ENCODE results near the gene MELTF.

Gene MELTF

DNA sequence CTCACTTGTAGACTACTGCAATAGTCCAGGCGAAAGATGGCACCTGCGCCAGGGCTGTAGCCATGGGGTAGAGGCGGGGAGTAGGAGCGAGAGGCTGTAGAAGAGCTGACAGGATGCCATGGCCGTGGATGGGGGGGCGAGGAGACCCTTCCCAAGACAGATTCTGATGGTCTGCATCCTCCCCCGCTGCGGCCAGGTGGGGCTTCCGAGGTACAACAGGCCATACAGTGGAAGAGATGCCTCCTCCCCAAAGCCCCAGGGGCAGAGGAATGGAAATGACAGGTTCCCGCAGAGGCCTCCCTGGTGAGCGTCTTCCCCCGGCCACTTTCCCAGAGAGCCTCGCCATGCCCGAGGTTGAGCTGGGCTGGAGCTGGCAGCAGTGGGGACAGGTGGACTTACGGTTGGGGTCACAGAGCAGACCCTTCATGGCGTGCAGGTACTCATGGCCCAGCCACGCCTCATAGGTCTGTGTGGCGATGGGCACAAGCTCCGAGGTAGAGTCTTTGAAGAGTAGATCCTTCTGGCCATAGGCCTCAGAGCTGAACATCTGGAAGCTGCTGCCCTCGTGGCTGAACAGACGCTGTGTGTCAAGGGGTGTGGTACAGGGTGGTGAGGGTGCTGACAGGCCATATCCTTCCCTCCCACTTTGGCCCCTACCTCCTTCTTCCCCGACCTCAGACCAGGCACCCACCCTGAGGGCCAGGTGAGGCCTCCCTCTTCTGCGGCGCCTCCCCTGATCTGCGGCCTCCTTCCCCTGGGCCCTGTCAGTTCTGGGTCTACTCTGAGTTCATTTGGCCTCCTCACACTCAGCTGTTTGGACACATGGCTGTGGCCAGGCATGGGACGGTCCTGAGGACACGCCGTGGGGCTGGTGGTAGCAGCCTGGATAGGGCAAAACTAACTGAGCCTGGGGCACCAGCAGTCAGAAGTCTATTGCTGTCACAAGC lies 13.6 kb downstream of the MELTF start:
- TF ChIP-seq, protein P1, sequence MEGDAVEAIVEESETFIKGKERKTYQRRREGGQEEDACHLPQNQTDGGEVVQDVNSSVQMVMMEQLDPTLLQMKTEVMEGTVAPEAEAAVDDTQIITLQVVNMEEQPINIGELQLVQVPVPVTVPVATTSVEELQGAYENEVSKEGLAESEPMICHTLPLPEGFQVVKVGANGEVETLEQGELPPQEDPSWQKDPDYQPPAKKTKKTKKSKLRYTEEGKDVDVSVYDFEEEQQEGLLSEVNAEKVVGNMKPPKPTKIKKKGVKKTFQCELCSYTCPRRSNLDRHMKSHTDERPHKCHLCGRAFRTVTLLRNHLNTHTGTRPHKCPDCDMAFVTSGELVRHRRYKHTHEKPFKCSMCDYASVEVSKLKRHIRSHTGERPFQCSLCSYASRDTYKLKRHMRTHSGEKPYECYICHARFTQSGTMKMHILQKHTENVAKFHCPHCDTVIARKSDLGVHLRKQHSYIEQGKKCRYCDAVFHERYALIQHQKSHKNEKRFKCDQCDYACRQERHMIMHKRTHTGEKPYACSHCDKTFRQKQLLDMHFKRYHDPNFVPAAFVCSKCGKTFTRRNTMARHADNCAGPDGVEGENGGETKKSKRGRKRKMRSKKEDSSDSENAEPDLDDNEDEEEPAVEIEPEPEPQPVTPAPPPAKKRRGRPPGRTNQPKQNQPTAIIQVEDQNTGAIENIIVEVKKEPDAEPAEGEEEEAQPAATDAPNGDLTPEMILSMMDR (IDR thresholded peaks at IDR 0.05; ENCODE audit: low read depth, low read length) = no peak
- H3K4me3 ChIP-seq (replicated peaks in 1 of 2; ENCODE audit: low read depth in 2 of 2, low read length in 2 of 2) = no peak overlapping the region

DNA sequence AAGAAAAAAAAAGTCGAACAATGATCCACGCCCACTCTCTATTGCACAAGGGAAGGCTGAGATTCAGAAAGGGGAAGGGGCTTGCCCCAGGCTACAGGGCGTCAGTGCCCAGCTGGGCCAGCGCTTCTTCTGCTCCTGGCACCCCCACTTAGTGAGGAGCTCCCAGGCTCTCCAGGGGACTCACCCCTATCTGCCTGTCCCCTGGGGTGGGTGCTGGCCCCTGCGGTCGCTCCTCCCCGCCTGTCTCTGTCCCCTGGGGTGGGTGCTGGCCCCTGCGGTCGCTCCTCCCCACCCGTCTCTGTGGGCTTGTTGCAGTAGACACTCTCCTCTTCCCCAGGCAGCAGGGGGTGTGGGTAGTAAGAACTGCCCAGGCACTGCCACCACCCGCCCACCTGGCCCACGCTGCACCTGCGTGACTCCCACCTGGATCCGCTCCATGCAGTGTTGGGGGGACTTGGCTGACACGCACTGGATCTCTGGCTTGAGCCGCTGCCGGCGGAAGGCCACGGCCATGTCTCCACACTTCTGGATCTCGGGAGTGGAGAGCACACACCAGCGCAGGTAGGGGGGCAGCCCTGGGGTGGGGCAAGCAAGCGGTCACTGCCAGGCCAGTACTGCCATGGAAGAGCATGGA lies 14.6 kb downstream of the MELTF start:
- DNase-seq (ENCODE audit: low read depth in 2 of 2) = no peak
- TF ChIP-seq, protein P1 (IDR thresholded peaks at IDR 0.05; ENCODE audit: low read depth, low read length) = no peak
- no peak overlapping the region for H3K4me3 ChIP-seq (replicated peaks in 1 of 2; ENCODE audit: low read depth in 2 of 2, low read length in 2 of 2)

More for the DNA sequence above, 13.6 kb downstream of the MELTF start:
- no peak for DNase-seq (ENCODE audit: low read depth in 2 of 2)

DNA sequence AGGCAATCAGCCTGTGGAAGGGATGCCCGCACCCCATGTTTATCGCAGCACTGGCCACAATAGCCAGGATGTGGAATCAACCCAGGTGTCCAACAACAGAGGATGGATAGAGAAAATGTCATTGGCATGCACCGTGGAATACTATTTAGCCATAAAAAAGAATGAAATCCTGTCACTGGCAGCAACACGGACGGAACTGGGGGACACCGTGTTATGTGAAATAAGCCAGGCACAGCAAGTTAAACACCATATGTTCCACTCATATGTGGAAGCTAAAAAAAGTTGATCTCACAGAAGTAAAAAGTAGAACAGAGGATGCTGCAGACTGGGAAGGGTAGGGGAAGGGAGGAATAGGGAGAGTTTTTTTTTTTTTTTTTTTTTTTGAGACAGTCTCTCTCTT lies 15.6 kb downstream of the MELTF start:
- TF ChIP-seq, protein P1 (IDR thresholded peaks at IDR 0.05; ENCODE audit: low read depth, low read length) = no peak
- no peak overlapping the region for H3K4me3 ChIP-seq (replicated peaks in 1 of 2; ENCODE audit: low read depth in 2 of 2, low read length in 2 of 2)
- no peak for DNase-seq (ENCODE audit: low read depth in 2 of 2)

DNA sequence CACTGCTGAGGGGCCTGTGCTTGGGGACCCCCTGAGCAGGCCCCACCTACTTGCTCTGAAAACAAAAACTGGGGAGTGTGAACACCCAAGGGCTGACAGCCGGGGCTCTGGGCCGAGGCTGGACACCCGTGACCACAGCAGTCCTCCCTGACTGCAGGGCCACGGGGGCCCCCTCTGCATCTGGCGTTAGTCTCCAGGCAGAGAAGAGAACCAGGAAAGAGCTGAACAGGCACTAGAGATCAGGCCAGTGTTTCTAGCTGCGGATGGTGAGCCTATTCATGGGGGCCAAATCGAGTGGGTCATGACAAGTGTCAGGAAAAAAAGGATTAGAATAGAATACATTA lies 17.1 kb downstream of the MELTF start:
- H3K4me3 ChIP-seq (replicated peaks in 1 of 2; ENCODE audit: low read depth in 2 of 2, low read length in 2 of 2) = no peak overlapping the region
- TF ChIP-seq, protein P1 (IDR thresholded peaks at IDR 0.05; ENCODE audit: low read depth, low read length) = no peak
- no peak for DNase-seq (ENCODE audit: low read depth in 2 of 2)

DNA sequence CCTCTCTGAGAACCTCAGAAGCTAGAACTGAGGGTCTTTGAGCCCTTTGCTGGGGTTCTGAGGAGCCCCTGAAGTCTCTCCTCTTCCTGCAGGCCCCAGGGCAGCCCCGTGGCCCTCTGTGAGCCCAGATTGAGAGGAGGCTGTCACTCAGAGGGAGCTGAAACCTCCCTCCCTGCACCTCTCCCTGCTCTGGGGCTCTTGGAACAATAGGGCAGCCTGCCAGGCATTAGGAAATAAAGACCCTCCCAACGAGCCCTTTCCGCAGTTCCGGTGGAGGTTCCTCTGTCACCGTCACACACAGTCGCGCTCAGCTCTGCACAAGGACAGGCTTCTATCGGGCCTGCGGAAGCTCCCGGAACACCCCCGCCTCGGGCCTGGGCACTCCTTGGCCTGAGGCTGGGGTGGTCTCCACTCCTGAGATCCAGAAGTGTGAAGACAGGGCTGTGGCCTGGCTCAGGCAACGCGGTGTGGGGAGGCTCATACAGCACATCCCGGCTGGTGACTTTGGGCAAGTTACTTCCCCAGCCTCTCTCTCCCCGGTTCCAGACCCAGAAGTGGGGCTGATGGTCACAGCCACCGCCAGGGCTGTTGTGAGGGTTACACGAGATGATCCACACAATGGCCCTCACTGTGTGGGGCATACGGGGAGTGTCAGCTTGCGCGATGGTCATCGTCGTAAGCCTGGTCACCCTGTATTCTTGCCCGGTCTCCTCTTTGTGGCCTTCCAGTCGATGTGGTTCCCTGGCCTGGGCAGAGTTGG lies 17.7 kb downstream of the MELTF start:
- TF ChIP-seq, protein P1 (IDR thresholded peaks at IDR 0.05; ENCODE audit: low read depth, low read length) = no peak
- DNase-seq (ENCODE audit: low read depth in 2 of 2) = no peak
- H3K4me3 ChIP-seq (replicated peaks in 1 of 2; ENCODE audit: low read depth in 2 of 2, low read length in 2 of 2) = no peak overlapping the region

DNA sequence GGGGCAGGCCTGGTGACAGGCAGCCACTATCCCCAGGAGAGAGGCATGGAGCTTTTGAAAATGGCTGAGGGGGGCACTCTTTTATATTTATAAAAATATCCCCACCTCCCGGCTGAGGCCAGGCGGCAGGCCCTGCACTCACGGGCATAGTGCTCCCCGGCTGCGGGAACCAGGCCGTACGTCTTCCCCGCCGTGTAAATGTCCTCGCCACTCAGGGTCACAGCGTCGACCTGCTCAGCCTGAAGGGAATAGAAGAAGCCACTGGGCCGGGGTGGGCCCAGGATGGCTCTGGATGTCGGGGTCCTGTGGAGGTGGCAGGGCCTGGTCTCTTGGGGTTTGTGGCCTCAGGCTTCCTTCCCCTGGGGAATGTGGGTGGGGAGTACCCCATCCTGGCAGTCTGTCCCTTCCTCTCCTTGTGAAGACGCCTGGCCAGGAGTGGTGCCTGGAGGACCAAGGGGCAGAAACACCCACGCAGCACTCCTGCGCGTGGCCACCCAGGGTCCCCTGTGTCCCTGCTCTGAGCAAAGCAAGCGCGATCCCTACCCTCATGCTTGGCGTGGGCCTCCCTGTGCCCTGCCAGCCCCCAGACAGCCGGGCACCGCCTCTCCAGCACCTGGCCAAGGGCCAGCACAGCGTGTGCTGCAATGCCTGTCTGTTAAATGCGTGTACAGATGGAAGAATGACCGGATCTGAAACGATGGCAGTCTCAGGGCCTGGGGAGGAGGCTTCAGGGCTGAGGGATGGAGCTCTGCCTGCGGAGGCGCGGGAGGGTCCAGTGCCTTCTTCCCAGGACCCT lies 18.9 kb downstream of the MELTF start:
- no peak overlapping the region for H3K4me3 ChIP-seq (replicated peaks in 1 of 2; ENCODE audit: low read depth in 2 of 2, low read length in 2 of 2)
- TF ChIP-seq, protein P1 (IDR thresholded peaks at IDR 0.05; ENCODE audit: low read depth, low read length) = no peak
- DNase-seq (ENCODE audit: low read depth in 2 of 2) = no peak
